HG03280 (cell line): ENCODE results near the gene C22orf15.

Source experiments
- ATAC-seq: cut with Tn5 transposase; IDR thresholded peaks from one replicate; pipeline ENCODE4 v1.9.1; 2021; ENCODE audit warnings: mild to moderate bottlenecking, moderate library complexity; ENCODE audit not compliant: unreplicated experiment

C22orf15 gene

DNA sequence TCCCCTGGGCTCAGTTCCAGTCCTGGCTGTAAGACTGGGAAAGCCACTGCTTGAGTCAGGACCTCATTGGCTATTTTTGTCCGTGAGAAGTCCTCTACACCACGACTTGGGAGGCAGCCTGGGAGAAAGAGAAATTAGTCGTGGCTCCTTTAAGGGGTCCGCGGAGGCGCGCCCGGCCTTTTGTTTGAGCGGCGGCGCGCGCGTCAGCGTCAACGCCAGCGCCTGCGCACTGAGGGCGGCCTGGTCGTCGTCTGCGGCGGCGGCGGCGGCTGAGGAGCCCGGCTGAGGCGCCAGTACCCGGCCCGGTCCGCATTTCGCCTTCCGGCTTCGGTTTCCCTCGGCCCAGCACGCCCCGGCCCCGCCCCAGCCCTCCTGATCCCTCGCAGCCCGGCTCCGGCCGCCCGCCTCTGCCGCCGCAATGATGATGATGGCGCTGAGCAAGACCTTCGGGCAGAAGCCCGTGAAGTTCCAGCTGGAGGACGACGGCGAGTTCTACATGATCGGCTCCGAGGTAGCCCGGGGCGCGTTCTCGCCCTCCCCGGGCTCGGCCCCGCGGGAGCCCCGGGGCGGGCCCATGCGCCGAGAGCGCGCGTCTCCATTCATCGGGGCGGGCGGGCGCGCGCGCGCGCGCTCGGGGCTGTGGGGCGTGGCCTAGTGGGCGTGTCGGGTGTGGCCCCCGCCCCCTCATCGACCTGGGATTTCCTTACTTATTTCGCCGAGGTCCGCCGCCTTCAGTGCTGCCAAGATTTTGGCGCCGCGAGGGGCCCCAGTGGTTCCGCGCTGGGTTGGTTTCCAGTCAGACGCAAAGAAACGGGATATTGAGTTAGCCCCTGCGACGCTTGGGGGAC is 24.2 kb downstream of the C22orf15 start, which contains the start of gene SMARCB1:
Gene SMARCB1 (plus strand): TSS at position 215 of the 848 bp plus-strand sequence. CDS start 204 bp downstream, at position 419.
- peak; percentile 70 for ATAC-seq

DNA sequence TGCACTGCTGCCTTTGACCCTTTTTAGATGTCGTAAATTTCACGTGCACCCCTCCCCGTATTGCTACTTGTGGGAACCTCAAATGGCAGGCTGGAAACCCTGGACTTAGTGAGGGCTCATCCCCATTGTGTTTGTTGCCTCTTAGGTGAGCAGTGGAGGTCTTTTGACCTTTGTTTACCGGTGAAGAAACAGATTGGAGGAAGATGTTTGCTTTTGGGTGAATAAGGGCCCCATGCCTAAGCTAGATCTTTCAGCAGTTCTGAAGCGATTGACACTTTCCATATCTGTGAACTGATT is 24.8 kb downstream of the C22orf15 start:
- no peak for ATAC-seq

DNA sequence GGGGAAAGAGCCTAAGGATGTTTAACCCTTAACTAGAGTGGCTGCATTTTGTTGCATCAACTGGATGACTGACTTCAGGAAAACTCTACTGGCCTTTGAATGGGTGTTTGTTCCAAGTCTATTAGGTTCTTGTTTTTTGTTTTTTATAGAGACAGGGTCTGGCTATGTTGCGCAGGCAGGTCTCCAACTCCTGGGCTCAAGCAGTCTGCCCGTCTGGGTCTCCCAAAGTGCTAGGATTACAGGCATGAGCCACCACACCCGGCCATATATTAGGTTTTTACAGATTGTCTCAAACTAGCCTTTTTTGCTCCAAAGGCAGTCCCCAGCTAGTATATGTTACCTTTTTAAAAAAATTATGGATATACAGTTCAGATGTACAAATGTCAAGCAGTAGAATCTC is 25.1 kb downstream of the C22orf15 start:
- ATAC-seq: no peak

DNA sequence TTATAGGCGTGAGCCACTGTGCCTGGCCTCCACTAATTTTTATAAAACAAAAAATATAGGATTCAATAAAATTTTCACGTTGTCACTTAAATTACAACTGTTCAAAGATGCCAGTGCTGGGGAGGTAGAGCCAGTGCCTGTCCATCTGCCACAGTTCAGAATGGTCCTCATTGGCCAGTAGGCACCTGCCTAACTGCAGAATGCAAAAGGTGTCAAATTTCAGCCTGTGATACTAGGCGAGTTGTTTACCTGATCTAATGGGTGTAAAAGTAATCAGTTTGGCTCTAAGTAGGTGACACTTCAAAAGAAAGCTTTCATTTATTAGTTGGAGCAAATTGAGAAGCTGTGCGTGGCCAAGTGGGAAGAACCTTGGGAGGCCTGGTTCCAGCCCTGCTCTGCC is 26.3 kb downstream of the C22orf15 start:
- ATAC-seq: no peak

DNA sequence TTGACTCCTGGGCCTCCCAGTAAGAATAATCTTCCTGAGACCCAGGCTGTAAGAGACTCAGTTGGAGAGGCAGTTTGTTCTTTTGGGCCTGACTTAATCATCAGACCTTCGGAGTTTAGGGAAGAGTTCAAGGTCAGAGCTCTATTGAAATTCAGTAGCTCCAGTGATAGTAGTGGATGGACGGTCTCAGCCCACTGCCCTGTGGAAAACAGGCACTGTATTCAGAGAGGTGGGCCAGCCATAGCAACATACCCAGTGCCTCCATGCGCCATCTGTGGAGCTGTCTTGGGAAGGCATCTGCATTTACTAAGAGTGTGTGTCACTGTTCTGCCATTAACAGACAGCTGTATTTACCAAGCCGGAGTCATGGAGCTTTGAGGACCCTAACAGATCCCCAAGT is 26.8 kb downstream of the C22orf15 start:
- ATAC-seq: no peak

DNA sequence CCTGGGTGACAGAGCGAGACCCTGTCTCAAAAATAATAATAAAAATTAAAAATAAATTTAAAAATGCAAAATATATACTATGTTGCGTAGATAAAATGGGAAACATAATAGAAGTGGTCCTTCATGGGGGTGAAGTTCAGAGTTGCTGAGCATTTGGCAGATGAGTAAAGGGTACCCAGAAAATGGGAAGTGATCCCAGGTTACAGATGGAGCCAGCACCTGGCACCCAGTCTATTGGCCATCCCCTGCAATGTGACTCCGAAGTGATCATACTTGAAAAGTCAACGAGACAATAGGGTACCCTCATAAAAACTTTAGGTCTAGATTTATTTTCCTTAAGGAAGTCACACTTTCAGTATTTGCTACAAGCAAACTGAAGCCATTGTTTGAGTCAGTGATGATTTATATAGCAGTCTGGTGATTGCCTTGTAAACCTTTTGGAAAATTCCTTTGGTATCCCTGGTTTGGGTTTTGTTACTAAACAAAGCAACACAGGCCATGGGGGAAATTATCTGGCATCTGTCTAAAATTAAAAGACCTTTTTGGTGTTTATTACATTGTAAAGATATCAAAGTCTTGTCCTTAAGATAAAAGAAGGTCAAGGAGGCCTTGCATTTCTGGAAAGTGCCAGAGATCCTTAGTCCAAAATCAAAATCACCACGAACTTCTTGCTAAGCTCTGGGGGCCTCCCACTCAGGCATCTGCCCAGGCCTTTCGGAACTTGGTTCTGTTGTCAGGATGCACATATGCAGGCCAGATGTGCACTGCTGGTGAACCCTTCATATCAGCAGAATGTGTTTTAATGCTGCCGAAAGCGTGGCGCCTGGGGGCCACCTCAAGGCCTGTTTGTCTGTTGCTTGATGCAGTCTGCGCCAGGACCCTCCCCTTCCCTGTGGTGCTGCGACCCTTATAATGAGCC is 28.3 kb downstream of the C22orf15 start:
- no peak for ATAC-seq

DNA sequence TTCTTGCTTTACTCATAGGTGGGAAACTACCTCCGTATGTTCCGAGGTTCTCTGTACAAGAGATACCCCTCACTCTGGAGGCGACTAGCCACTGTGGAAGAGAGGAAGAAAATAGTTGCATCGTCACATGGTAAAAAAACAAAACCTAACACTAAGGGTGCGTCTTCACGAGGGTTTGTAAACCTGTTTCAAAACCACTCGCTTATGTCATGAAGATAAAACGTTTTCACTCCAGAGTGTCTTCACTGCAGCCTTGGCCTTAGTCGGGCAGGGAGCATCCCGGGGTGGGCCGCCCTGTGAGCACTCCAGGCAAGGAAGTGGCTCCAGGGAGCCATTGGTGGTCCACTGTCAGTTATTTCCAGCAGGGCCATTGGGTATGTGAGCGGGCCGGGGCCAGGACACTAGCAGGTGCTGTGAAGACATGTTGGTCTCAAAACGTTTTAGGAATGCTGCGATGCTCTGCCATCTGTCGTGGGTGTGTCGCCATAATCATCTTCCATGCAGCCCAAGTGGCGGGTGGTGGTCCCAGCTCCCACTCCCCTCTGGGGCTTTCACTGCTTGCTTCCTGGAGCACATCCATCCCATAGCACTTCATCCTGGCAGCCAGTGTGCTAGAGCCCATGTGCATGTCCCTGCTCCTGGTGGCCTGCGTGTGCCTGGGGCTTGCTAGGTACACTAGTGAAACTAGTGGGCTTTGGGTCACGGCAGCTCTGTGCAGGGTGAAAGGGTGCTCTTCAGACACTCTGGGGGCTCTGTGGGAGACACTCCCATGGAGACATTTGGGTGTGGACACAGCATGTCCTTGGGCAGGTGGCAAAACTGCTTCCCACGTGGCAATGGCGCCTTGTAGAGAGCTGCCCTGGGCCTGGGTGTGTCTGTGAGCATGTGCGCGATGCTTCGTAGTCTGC is 29.2 kb downstream of the C22orf15 start:
- no peak for ATAC-seq

DNA sequence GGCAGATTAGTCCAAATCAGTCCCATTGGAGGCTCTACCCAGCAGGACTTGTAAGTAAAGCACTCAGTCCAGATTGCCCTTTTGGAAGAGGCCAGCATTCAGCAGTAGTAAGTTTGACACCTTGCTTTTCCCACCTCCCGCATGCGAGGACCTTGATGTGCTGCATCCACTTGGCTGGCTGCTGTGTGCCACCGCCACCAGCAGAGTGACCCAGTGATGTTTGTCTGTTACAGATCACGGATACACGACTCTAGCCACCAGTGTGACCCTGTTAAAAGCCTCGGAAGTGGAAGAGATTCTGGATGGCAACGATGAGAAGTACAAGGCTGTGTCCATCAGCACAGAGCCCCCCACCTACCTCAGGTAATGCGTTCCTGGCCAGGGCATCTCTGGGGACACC is 30.5 kb downstream of the C22orf15 start:
- ATAC-seq: no peak

DNA sequence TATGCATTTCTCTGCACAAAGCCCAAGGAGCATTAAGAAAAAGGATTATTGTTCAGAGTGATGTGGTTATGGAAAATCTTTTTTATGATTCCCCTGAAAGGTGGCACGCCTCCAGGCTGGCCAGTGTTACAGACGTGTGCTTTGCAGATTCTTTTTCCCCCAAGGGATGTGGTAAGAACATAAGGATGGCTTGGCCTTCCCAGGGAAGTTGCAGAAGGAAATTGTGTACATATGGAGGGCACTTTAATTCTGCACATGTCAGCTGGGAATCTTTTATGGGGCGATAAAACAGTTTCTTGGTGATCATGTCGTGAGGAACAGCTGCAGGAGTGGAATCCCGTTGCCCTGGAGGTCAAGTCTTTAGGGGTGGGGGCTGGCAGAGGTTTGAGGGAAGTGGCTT is 33.7 kb downstream of the C22orf15 start:
- no peak for ATAC-seq

DNA sequence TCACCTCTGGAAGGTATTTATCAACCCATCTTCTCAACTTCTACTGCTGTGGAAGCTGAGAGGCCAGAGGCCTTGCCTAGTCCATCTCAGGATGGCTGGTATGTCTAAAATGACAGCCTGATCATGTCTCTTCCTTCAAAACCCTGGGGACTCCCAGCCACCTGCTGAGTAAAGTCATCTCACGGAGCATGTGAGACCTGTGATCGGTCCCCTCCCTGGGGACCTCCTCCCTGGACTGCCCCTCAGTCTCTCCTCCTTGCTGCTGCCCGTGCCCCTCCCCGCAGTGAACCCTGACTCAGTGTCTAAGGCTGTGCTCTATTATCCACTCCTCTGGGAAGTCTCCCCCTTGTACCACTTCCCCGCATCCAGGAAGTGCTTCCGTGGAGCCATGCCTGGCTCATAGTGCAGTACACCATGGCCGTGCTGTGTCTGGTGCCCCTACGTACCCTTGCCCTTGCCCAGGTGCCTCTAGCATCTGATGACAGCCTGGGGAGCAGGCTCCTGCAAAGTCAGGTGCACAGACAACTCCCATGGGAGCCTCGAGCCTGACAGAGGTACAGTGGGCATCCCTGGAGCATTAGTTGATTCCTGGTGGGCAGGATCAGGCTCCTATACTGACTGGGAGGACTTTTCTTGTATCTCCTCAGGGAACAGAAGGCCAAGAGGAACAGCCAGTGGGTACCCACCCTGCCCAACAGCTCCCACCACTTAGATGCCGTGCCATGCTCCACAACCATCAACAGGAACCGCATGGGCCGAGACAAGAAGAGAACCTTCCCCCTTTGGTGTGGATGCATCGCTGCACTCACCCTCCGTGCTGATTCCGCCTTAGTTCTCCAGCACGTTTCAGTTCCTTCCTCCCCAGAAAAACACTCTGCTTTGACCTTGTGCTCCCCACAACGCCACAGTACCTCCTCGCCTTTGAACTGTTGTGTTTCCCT is 37.8 kb downstream of the C22orf15 start:
- ATAC-seq: no peak

DNA sequence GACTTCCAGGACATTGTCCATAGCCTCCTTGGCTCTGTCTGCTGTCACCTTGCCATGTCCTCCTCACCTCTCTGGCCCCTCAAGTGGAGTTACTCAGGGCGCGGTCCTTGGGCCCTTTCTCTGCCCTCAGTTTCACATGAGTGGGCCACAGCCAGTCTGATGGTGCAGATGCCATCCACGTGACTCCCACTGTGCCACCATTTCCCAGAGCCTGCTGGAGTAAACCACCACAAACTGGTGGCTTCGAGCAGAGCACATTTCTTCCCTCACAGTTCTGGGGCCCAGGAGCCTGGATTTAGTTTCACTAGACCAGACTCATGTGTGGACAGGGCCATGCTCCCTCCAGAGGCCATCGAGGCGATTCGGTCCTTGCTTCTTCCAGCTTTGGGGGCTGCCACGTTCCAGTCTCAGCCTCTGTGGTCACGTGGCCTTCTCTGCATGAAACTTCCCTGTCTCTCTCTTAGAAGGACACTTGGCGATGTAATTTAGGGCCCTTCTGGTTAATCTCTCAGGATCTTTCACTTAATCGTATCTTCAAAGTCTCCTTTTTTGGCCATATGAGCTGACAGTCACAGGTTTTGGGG is 38.5 kb downstream of the C22orf15 start:
- no peak for ATAC-seq

DNA sequence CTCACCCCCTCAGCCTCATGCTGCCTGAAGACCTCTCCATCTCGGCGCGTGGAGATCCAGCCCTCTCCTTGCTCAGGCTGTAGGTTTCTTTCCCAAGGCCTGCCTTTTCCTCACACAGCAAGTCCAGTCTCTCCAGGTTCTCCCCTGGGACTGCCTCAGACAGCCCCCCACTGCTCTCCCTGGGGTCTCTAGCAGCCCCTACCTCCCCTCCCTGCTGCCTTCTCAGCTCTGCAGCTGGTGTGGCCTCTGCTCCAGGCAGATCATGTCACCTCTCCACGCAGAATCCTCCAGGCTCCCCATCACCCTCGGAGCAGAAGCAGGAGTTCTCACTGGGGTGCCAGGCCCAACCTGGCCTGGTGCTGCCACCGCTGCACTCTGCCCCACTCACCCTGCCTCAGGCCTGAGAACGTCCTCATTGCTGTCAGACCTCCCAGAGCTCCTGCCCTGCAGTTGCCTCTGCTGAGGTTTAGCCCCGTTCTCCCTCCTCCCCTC is 39.1 kb downstream of the C22orf15 start:
- ATAC-seq: no peak

DNA sequence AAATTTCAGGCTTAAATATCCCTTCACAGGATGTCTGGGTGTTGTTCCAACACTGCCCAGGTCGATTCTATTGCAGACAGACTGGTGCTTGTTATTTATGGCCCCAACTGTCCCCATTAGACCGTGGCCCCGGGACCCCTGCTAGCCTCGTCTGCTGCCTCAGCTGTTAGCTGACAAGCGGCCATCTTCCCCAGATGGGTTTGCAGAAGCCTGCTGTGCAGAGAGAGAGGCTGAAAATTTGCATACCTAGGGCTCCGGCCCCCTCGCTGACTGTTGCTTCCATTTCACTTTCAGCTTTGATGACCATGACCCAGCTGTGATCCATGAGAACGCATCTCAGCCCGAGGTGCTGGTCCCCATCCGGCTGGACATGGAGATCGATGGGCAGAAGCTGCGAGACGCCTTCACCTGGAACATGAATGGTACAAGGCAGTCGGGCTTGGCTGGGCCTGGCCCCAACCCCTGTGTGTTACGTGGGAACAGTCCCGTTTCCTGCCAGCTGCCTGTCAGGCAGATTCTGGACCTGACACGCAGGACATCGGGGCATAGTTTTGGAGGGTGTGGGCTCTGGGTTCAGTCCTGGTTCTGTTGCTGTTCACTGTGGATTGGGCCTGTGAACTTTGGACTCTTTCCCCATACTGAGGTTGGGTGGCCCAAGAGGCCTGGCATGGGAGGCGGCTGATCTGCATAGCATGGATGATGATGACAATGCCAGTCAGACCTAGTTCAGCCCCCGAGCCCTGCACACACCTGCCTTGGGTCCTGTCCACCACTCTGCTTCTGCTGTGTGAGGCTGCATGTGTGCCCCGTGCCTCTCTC is 40.4 kb downstream of the C22orf15 start:
- ATAC-seq: no peak

DNA sequence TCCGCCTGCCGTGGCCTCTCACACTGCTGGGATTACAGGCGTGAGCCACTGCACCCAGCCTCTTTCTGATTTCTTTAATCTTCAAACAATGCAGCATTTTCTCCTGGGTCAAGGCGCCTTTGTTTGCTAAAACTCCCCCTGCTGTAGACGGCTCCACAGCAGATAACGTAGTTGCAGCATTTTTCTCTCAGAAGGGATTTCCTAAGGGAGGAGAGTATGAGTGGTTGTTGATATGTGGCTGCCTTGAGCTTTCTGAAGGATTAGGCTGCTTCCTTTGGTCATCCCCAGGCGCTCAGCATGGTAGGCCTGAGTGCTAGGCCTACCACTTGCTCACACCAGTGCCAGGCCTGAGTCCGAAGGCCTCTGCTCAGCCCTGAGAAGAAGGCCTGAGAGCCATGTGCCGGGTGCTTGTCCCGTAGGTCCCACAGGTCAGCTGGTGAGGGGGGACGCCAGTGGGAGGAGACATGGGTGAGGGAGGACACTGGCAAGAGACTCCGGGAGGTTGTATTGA is 42.0 kb downstream of the C22orf15 start:
- no peak for ATAC-seq

DNA sequence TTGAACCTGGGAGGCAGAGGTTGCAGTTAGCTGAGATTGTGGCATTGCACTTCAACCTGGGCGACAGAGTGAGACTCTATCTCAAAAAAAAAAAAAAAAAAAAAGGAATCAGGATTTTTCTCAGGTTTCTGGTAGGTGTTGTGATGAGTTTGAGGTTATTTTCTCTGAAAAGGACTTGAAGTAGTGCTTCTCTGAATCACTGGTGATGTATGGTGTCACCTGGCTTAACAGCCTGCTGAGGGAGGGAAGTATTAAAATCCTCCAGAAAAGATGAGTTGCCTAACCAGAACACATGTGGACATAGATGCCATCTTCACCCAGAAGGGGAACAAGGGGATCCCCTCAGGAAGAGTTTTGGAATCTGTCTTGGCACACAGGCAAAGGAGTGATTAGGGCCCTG is 44.0 kb downstream of the C22orf15 start:
- ATAC-seq: no peak

DNA sequence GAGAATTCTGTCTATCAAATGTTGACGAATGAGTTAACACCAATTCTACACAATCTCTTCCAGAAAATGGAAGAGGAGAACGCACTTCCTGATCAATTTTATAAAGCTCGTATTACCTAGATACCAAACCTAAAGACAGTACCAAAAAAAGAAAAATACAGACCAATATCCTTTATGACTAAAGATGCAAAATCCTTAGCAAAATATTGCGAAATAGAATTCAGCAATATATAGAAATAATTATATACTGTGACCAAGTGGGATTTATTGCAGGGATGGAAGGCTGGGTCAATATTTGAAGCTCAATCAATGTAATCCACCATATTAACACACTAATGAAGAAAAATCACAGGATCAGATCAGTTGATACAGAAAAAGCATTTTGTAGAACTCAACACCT is 49.6 kb downstream of the C22orf15 start:
- ATAC-seq: no peak
